Tibial artery (tissue), 4 donors: Measurements from ENCODE around the gene MDP1.

Experiments used
- DNase-seq, 2 donors: peaks; one replicate each; pipeline ENCODE4 v3.0.0-alpha.2; 2019
- H3K27ac ChIP-seq, 2 donors: fragments of 200-600 bp; sonication (generic) in 1 of 2; 1 replicate in 1 of 2; 2 replicates in 1 of 2; pipeline ENCODE4 v1.5.1; 2018 to 2019; ENCODE audit warnings: mild to moderate bottlenecking in 1 of 2
- H3K27me3 ChIP-seq, 2 donors: fragments of 200-600 bp; sonication (generic) in 1 of 2; one replicate each; pipeline versions ENCODE4 v1.5.1 to v1.6.0; 2016 to 2019
- H3K36me3 ChIP-seq, 3 donors: fragments of 200-600 bp; sonication (generic) in 2 of 3; one replicate each; pipeline ENCODE4 v1.5.1; 2016 to 2019; ENCODE audit warnings: mild to moderate bottlenecking in 2 of 3
- H3K4me1 ChIP-seq, 4 donors: fragments of 200-600 bp; sonication (generic) in 2 of 4; 1 replicate in 3 of 4; 2 replicates in 1 of 4; pipeline ENCODE4 v1.5.1; 2016 to 2019
- H3K4me3 ChIP-seq, 2 donors: fragments of 200-600 bp; sonication (generic) in 1 of 2; 1 replicate in 1 of 2; 2 replicates in 1 of 2; pipeline ENCODE4 v1.5.1; 2018 to 2019; ENCODE audit warnings: mild to moderate bottlenecking in 2 of 2
- H3K9me3 ChIP-seq, 3 donors: fragments of 200-600 bp; sonication (generic) in 1 of 3; one replicate each; pipeline ENCODE4 v1.5.1; 2016 to 2019
- CTCF ChIP-seq, 2 experiments: fragments of 200-600 bp in 1 of 2; fragments of 450-650 bp in 1 of 2; IDR thresholded peaks; one replicate each; pipeline ENCODE4 v1.5.1; 2017 to 2019; ENCODE audit warnings: antibody characterized with exemption in 2 of 2, mild to moderate bottlenecking in 1 of 2, moderate library complexity in 1 of 2
- intact Hi-C: fragments of 100-400 bp; cut with DNase I; formaldehyde crosslinking; loops from one replicate; pipeline ENCODE4 v1.15.0; 2023; ENCODE audit warnings: low total_unique reads

Gene MDP1

GRCh38 chr14:24172261-24172860, 43.5 kb downstream of the MDP1 start:
- peak overlapping the region; percentile 36 to 46 for H3K4me3 ChIP-seq
- no peak for DNase-seq
- H3K9me3 ChIP-seq = no peaks in the 10 kb centered on the region
- no peaks in the 10 kb centered on the region for H3K27me3 ChIP-seq
- H3K36me3 ChIP-seq = peaks cover 6 to 55% (median 21%) of the 10 kb centered on the region in 3 donors
- peaks cover 0 to 13% (median 3%) of the 10 kb centered on the region in 4 donors for H3K4me1 ChIP-seq
- peak overlapping the region; percentile 0 to 27 for H3K27ac ChIP-seq
- TF ChIP-seq CTCF (IDR thresholded peaks at IDR 0.05) = no peak
- intact Hi-C loops = no loop called here

GRCh38 chr14:24171422-24172260, 44.2 kb downstream of the MDP1 start, which contains the start of gene REC8:
REC8 (plus strand) TSS chr14:24172080; CDS start chr14:24172553, 473 bp downstream.
- Histone ChIP-seq H3K36me3 (peaks cover 8 to 55% (median 23%) of the 10 kb centered on the region in 3 donors), H3K9me3 (no peaks in the 10 kb centered on the region), H3K4me3 (peak within 1 kb of the TSS; percentile 36 to 46), H3K27me3 (no peaks in the 10 kb centered on the region), H3K27ac (peak within 1 kb of the TSS; percentile 0 to 27), H3K4me1 (peaks cover 0 to 13% (median 3%) of the 10 kb centered on the region in 4 donors)
- intact Hi-C loops = no loop called here
- TF ChIP-seq CTCF (IDR thresholded peaks at IDR 0.05) = no peak
- DNase-seq = peak; percentile 72 to 81

- intact Hi-C loops = no loop called here
- Histone ChIP-seq H3K4me3 (no peak overlapping the region), H3K36me3 (peaks cover 47 to 80% (median 63%) of the 10 kb centered on the region in 3 donors), H3K4me1 (peaks cover 0 to 26% (median 19%) of the 10 kb centered on the region in 4 donors), H3K9me3 (no peaks in the 10 kb centered on the region), H3K27me3 (no peaks in the 10 kb centered on the region), H3K27ac (no peak overlapping the region)
- TF ChIP-seq CTCF (IDR thresholded peaks at IDR 0.05) = no peak
- no peak for DNase-seq
These were observed 48.3 kb downstream of the MDP1 start for GRCh38 chr14:24167469-24168114.

GRCh38 chr14:24165785-24166184, 50.1 kb downstream of the MDP1 start:
- no peak for TF ChIP-seq CTCF (IDR thresholded peaks at IDR 0.05)
- Histone ChIP-seq H3K27me3 (no peaks in the 10 kb centered on the region), H3K27ac (no peak overlapping the region), H3K9me3 (no peaks in the 10 kb centered on the region), H3K4me1 (peaks cover 0 to 32% (median 23%) of the 10 kb centered on the region in 4 donors), H3K4me3 (no peak overlapping the region), H3K36me3 (peaks cover 47 to 78% (median 63%) of the 10 kb centered on the region in 3 donors)
- DNase-seq = no peak
- intact Hi-C loops = no loop called here

- H3K9me3 ChIP-seq = no peaks in the 10 kb centered on the region
- peaks cover 0 to 37% (median 28%) of the 10 kb centered on the region in 4 donors for H3K4me1 ChIP-seq
- intact Hi-C loops = no loop called here
- no peak for DNase-seq
- peaks cover 47 to 82% (median 63%) of the 10 kb centered on the region in 3 donors for H3K36me3 ChIP-seq
- TF ChIP-seq CTCF (IDR thresholded peaks at IDR 0.05) = no peak
- H3K27ac ChIP-seq = no peak overlapping the region
- H3K27me3 ChIP-seq = no peaks in the 10 kb centered on the region
- H3K4me3 ChIP-seq = no peak overlapping the region
These were observed 51.3 kb downstream of the MDP1 start for GRCh38 chr14:24164518-24164991.
